Left ventricle myocardium inferior (tissue), 1 donor: Measurements from ENCODE around the gene DVL1. TPM values are rescaled to one million over a fixed set of nuclear protein-coding genes. Genes with fewer than 3 reads are reported as not detected.

ENCODE experiments used
- DNase-seq: peaks from one replicate; pipeline ENCODE4 v3.0.0-alpha.2; 2020
- H3K27ac ChIP-seq: fragments of 200-600 bp; replicated peaks from 2 replicates; pipeline ENCODE4 v1.8.0; 2021
- H3K27me3 ChIP-seq: fragments of 200-600 bp; 2 replicates; pipeline ENCODE4 v1.8.0; 2021; ENCODE audit warnings: low read depth
- H3K36me3 ChIP-seq: fragments of 200-600 bp; 2 replicates; pipeline ENCODE4 v1.8.0; 2021
- H3K4me1 ChIP-seq: fragments of 200-600 bp; 2 replicates; pipeline ENCODE4 v1.8.0; 2021
- H3K4me3 ChIP-seq: fragments of 200-600 bp; 2 replicates; pipeline ENCODE4 v1.8.0; 2021; ENCODE audit warnings: mild to moderate bottlenecking, moderate library complexity
- H3K9me3 ChIP-seq: fragments of 200-600 bp; replicated peaks from 2 replicates; pipeline ENCODE4 v1.8.0; 2021
- intact Hi-C: fragments of 100-400 bp; cut with micrococcal nuclease; formaldehyde crosslinking; loops from one replicate; pipeline ENCODE4 v1.11.0; 2022
- total RNA-seq: library from RNA; stranded (reverse); fragmentation: NEBNext Ultra II Directional; extraction: Animal tissue kit (Norgen Biotek cat#: 25700); gene quantifications from one replicate; pipeline ENCODE4 v1.2.1, GENCODE V29; 2021
- TF ChIP-seq, protein P1 (sequence below): fragments of 200-600 bp; IDR thresholded peaks from 2 replicates; pipeline ENCODE4 v1.8.0; 2021; ENCODE audit warnings: antibody characterized with exemption, mild to moderate bottlenecking, borderline replicate concordance
- donor health status: DM: no; HTN: yes; CAD: no; lungs with severe emphysema.

DVL1 gene
- total RNA-seq, 1 donor from 2014 or later: 93.0 TPM

DNA sequence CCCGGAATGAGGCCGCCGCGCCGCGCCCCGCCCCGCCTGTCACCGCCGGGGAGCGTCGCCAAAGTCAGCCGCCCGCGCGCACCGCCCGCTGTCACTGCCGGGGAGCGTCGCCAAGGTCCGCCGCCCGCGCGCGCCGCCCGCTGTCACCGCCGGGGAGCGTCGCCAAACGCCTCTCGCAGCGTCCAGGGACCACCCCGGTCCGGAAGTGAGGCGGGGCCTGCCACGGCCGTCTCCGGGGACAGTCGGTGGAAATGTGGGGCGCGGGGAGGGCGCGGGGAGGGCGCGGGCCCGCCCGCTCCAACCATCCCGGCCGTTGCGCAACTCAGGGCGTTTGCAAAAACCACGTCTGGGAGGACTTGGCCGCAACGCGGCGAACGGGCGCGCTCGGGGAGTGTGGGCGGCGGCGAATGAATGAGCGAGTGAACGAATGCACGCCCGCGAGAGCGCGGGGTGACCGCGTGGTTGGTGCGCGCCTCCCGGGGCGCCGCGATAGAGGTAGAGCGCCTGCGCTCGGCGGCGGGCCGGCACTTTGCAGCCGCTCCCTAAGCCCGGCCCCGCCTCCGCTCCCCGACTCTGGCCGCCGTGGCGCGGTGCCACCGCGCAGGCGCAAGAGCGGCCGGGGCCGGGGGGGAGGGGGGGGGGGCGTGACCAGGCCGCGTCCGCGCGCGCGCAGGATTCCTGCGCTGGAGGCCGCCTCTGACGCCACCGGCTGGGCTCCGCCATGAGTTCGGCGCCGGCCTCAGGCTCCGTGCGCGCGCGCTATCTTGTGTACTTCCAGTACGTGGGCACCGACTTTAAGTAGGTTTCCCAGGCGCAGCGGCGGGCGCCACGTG is 41.1 kb downstream of the DVL1 start, which contains the start of the genes ACAP3 and PUSL1:
ACAP3 (minus strand) TSS at position 8 of the 833 bp plus-strand sequence. CDS start 115 bp downstream, outside the sequence.
PUSL1 (plus strand) TSS at position 675 of the 833 bp plus-strand sequence; CDS start at position 722, 47 bp downstream.
- TF ChIP-seq, protein P1, sequence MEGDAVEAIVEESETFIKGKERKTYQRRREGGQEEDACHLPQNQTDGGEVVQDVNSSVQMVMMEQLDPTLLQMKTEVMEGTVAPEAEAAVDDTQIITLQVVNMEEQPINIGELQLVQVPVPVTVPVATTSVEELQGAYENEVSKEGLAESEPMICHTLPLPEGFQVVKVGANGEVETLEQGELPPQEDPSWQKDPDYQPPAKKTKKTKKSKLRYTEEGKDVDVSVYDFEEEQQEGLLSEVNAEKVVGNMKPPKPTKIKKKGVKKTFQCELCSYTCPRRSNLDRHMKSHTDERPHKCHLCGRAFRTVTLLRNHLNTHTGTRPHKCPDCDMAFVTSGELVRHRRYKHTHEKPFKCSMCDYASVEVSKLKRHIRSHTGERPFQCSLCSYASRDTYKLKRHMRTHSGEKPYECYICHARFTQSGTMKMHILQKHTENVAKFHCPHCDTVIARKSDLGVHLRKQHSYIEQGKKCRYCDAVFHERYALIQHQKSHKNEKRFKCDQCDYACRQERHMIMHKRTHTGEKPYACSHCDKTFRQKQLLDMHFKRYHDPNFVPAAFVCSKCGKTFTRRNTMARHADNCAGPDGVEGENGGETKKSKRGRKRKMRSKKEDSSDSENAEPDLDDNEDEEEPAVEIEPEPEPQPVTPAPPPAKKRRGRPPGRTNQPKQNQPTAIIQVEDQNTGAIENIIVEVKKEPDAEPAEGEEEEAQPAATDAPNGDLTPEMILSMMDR: peak; percentile 16
- H3K9me3 ChIP-seq: no peaks in the 10 kb centered on the region
- peak within 1 kb of the TSS; percentile 81 for H3K4me3 ChIP-seq
- H3K4me1 ChIP-seq: peaks cover 59% of the 10 kb centered on the region
- peaks cover 34% of the 10 kb centered on the region for H3K36me3 ChIP-seq
- intact Hi-C loops: no loop called here
- peak; percentile 92 for DNase-seq
- no peaks in the 10 kb centered on the region for H3K27me3 ChIP-seq
- H3K27ac ChIP-seq: peak within 1 kb of the TSS; percentile 99

DNA sequence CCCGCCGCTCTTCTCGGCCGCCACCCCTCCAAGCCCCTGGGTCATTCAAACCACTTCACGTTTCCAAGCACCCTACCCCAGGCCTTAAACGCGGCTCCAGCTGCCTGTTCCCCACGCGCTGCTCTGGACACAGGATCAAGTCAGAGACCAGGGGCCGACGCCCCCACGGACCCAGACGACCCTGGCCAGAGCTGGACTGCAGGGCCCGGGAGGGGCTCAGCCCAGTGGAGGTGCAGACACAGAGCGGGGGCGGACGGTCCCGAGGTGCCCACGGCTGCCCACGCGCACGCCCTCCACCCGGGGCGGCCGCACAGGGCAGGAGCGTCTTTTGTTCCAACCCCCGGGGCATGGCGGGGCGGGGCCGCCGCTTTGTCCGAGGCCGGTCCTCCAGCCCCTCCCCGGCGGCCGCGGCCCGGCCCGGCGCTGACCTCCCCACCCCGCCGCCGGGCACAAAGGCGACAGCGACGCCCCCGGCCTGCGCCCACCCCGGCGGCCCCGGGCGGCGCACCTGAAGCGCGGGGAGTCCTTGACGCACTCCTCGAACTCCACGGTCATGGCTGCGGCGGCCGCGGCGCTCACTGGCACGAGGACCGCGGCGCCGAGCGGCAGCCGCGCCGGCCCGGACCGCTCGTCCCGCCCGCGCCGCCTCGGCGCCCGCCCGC is 41.8 kb downstream of the DVL1 start:
- intact Hi-C loops: no loop called here

DNA sequence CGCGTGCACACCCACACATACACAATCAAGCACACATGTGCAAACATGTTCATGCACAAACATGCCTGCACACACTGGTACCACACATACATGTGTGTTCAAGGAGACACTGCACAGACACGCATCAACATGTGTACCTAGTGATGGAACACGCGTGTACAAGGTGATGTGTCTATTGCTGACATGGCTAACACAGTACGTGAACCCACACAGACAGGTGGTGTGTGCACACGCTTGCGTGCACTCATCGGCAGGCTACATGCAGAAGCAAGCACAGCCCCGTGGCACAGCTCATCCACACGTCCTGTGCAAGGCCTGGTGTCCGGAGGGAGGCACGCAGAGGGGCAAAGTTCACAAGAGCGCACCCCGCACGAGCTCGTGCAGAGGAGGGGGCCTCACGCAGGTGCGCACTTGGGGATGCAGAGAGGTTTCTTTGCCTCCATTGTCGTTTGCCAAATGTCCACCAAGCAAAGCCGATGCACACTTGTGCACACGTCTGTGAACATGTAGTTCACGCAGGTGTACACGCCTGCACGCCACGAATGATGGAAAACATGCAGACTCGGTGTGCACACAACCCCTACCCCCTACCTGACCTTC is 42.5 kb downstream of the DVL1 start:
- intact Hi-C loops: no loop called here
- H3K9me3 ChIP-seq: no peaks in the 10 kb centered on the region
- H3K36me3 ChIP-seq: peaks cover 20% of the 10 kb centered on the region
- TF ChIP-seq, protein P1: no peak
- DNase-seq: no peak
- H3K4me1 ChIP-seq: peaks cover 61% of the 10 kb centered on the region
- peak overlapping the region; percentile 81 for H3K4me3 ChIP-seq
- H3K27me3 ChIP-seq: no peaks in the 10 kb centered on the region
- peak overlapping the region; percentile 99 for H3K27ac ChIP-seq

More for the DNA sequence above, 41.8 kb downstream of the DVL1 start:
- H3K27ac ChIP-seq: peak overlapping the region; percentile 99
- peak overlapping the region; percentile 81 for H3K4me3 ChIP-seq
- TF ChIP-seq, protein P1: no peak
- peaks cover 27% of the 10 kb centered on the region for H3K36me3 ChIP-seq
- peaks cover 61% of the 10 kb centered on the region for H3K4me1 ChIP-seq
- no peaks in the 10 kb centered on the region for H3K27me3 ChIP-seq
- peak; percentile 60 for DNase-seq
- no peaks in the 10 kb centered on the region for H3K9me3 ChIP-seq

DNA sequence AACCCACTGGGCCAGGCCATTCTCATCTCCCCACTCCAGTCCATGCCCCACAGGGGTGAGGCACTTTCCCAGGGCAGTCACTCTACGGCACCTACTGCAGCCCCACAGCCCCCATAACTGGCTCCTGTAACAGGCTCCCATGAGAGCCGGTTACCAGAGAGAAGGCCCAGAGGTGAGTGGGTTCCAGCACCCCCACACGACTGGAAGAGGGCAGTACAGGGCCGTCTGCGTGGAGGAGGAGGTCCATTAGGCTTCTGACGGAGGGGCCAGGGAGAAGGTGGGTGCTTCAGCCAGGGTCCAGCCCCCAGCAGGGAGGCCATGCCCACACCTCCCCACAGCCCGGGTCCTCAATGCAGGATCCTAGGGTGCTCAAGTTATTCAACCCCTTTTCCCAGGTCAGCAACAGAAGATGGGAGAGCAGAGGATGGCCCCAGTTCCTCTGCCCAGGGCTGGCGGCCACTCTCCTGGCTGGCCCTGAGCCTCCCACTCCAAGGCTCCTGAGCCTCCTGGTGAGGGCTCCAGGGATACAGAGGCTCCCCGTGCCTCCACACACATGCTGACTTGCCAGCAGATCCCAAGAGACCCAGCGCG is 43.1 kb downstream of the DVL1 start:
- Histone ChIP-seq H3K27me3 (no peaks in the 10 kb centered on the region), H3K4me1 (peaks cover 61% of the 10 kb centered on the region), H3K36me3 (peaks cover 14% of the 10 kb centered on the region), H3K27ac (peak overlapping the region; percentile 99), H3K4me3 (peak overlapping the region; percentile 81), H3K9me3 (no peaks in the 10 kb centered on the region)
- TF ChIP-seq, protein P1: no peak
- DNase-seq: no peak
- intact Hi-C loops: no loop called here
